Stimulated activated CD8-positive, alpha-beta memory T cell treated with anti-CD3 and anti-CD28 coated beads, Interleukin-15, amount 100 ng/mL, for 4 hours (primary cell): ENCODE results near the gene STK32C.
"Not testable (repeated sequence)": the region's sequence is repeated elsewhere in the genome, so short reads cannot be mapped to it uniquely, and the experiment has no call there.

Experiments used
- DNase-seq, 2 donors: peaks; one replicate each; pipeline ENCODE4 v3.0.0-alpha.2; 2020; ENCODE audit warnings: low read depth in 2 of 2

The STK32C gene

DNA sequence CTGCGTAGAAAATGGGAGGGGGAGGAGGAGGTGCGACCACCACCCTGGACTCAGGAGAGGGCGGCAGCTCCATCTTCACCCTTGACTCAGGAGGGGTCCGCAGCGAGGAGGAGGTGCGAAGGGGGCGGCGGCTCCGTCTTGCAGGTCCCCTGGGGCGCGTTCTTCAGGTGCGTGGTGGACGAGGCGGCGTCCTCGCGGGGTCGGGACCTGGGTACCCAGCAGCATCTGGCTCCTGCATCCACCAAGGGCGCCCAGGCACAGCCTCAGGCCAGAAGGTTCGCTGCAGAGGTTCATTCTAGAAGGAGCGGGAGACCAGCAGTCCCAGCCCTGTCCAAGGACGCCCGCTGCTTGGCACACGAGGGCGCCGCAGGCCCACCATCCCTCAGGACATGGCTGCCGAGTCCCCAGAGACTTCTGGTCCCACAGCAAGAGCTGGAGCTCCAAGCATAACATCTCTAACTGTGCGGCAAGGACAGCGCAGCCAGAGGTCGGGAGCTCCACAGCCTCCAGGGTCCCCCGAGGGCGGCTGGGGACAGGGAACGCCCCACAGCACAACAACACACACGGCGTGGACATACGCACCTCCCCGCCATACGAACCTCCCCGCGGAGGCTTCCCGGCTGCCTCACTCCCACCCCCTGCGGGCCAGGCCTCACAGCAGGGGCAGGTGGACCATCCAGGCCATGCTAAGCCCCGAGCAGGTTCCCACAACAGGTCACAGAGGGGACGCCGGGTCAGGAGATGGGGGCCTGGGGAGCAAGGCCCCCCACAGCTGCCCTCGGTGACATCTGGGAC is 137.8 kb downstream of the STK32C start:
- DNase-seq = no peak

DNA sequence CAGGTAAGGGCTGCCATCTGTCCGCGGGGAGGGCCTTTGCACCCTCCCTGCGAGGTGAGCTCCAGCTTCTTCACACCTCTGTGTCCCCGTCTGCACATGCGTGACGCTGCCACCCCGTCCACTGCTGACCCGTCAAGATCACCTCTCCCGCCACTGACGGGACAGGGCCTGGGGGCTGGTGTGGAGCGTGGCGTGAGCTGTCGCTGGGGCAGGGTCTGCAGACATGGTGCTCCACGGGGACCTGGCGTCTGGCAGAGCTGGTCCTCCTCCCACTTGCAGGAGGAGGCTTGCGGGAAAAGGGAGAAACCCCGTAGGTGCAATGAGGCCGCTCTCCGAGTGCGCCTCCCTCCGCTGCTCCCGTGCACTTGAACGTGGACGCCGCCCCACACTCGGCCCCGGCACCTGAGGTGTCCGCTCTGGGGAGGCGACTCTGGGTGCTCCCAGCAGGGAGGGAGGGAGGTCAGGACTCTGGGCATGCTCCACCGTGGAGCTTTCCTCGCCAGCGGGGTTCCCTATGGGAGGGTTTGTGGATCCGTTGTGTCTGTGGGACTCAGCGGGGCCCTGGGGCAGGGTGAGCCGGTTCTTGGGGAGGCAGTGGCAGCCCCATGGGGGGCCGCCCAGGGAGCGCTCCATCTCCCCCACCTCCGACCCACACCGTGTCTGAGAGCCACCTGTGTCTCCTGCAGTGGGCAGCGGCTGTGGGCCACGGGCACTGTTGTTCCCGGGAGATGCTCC is 138.6 kb downstream of the STK32C start:
- DNase-seq = no peak

DNA sequence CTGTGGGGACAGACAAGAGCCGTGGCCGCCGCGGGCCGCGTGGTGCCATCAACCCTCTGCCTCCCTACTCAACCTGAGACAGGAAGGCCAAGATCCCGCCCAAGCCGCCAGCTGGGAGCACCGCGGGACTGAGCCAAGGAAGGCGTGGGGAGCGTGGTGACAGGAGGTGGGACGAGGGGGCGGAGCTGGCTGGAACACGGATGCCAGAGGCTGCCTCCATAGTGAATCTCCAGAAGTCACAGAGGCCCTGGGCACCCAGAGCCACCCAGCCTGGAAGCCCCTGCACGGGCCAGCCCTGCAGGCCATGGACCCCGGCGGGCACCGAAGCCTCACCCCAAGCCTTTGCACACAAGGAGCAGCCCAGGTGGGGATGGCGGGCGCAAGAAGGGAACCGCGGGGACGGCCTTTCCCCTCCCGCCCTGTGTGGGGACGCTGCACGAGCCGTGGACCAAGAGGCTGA is 139.1 kb downstream of the STK32C start:
- DNase-seq = no peak

DNA sequence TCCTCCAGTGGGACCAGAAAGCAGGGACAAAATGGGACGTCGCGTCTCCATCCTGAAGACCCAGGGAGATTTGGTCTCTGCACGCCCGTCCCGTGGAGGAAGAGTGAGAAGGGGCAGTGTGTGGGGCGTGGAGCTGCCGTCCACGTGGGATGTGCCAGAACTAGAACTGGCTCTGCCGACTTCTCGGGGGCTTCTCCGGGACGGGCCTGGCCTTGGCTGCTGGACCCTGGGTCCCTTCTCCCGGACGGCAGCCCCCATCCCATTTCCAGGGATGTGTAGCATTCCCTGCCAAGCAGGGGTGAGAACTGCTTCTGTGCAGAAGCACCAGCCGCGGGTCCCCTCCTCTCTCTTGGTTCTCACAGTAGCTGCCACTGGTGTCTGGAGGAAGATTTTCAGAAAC is 139.8 kb downstream of the STK32C start:
- no peak for DNase-seq

DNA sequence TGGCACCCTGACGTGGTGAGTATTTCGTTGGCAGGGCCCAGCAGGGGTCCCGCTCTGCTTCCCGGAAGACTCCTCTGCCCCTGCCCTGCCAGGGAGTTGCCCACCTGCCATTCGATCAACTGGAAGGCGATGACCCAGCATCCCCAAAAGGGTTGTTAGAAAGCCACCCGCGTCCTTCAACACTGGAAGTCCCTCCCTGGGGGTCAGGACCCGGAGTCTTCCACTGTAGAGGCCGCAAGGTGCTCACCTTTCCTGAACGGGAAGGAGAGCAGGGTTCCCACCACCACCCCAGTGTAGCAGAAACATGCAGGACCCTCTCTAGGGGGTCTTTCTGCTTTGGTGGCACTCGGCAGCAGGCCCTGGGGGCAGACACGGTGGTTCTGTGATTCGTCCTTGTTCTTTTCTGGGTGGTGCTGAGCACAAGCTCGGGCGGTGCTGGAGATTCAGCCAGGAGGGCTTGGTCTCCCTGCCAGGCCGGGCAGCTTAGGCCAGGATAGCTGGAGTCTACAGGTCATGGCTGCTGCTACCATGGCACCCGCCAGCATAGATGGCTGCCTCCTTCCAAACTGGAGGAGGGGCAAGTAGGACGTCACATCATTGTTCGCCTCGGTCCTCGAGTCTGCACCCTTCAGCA is 140.6 kb downstream of the STK32C start:
- no peak for DNase-seq

DNA sequence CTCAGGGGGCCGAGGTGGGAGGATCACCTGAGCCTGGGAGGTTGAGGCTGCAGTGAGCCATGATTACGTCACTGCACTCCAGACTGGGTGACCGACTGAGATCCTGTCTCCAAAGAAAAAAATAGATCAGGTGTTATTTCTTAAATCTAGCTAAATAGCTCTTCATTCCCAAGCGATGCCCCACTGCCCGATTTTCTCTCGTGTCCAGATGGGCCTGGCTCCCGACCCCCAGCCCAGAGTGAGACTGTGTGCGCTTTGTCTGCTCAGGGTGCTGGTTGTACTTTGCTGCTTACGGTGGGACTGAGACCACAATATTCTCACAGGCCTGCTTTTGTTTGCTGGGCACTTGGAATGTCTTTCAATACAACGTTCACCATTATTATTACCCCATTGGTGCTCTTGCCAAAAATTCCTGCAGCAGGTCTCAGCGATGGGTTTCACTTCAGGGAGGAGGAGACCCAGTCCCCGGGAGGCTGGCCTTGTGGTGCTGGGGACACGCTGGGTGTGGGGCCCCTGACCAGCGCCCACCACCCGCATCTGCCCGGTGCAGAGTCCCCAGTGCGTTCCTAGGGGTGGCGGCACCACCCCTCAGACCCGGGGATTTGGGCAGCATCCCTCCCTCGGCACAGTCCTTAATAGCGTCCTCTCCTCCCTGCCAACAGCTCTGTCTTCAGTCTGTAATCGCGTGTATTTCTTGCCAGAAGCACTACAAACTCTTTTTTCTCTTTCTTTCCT is 141.4 kb downstream of the STK32C start:
- DNase-seq = no peak

DNA sequence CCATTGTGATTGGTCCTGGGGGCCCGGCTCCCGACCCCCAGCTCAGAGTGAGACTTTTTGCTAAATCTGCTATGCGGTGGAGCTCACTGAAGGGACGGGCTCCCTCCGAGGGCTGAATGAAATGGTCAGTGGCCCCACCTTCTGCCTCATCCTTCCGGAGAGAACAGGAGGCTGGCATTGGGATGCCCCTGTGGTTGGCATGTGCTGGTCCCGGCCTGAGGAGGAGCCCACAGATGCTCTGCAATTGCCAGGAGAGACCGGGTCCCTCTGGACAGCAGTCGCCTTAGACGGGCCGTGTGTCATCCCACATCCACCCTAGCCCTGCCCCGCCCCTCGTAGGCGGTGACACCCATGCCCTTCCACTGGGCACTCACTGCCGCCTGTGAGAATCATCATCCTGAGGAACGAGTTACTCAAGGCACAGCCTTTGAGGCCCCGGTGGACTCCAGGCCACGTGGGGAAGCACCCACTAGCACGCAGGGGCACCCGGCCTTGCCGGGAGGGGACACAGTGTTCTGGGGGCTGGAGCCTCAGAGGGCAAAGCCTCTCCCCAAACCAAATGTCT is 142.3 kb downstream of the STK32C start:
- no peak for DNase-seq

DNA sequence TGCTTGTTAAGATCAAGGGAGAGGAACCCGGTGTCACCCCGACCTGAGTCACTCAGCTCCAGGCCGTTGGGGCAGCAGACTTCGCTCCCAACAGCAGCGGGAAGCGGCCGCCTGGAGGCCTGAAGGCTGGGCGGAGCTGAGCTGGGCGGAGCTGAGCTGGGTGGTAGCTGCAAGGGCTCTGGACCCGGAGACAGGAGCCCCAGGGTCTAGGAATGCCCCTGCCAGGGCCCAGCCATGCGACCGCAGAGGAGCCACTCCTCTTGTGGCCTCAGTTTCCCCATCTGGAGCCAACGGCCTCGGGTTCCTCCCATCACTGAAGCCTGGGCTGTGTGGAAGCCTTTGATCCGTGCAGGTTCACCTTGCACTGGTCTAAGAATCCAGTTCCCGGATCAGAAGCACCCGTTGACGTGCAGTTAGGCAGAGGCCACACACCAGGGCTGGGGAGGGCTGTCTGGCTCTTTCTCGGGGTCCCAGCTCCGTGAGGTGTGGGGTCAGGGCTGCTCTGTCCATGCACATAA is 142.9 kb downstream of the STK32C start:
- no peak for DNase-seq

DNA sequence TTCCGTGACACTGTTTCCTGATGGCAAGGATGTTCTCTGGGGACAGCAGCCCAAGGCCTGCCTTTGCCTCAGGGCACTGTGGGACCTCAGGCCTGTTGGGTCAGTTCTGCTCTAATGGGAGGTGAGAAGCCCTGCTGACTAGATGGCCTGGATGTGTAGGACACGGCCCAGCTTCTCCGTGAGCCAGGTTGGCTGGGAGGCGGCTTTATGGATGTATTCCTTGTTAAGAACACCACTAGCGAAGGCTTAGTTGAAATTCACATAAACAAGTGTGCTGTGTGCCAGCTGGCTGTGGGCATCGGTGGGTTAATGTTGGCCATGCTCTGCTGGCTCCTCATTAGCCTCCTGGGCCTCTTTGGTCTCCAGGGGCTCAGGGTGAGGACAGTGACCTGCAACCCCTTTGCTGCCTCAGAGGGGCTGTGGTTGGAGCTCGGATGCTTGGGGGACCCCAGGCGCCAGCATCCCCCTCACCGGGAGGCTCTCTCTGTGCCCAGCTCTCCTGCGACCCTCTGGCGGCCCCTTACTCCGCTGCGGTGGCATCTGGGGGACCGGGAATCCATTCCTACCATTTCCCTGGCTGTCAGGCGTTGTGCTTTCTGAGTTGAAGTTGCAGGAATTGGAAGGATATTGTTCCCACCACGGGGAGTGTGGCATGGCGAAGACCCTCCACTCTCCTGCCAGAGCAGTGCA is 143.8 kb downstream of the STK32C start:
- DNase-seq = no peak

DNA sequence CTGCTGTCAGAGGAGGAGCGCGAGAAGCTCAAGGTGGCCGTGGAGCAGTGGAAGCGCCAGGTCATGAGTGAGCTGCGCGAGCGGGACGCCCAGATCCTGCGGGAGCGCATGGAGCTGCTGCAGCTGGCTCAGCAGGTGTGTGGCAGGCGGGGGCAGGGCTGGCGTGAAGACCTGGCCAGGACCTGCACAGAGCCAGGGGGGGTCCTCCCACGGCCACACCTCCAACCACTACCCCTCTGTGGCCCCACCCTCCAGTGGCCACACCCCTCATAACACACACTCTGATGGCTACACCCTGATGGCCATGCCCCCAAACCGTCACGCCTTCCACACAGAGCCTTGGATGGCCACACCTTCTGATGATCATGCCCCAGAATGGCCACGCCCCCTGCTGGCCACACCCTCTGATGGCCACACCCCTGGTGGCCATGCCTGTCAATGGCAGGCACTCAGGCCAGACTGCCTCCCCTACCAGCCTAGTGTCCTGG is 144.4 kb downstream of the STK32C start:
- DNase-seq = no peak

DNA sequence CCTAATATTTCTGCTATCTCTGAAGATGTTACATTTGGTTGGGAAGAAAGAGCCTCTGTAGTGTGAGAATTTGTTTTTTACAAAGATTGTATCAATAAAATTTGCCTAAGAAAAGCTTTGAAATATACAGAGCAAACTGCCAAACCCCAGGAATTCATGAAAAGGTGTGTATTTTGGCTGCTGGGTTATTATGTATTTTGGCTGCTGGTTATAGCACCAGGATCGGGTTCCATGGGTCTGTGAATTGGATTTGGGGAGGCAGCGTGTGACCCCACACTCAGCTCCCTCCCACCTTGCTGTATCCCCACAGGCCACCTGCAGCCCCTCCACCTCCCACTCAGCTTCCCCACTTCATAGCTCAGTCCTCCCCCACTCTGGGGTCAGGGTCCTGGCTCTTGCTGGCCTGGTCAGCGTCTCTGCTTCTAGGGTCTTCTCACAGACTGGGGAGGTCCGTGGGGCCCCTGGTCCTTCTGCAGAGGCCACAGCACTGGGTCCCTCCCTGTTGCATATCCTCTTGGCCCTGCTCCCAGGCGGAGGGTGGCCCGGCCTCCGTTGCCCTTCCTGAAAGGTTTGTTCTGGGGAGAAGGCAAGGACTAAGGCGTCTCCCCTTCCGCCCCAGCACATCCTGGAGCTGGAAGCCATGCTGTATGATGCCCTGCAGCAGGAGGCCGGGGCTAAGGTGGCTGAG is 145.0 kb downstream of the STK32C start:
- no peak for DNase-seq

DNA sequence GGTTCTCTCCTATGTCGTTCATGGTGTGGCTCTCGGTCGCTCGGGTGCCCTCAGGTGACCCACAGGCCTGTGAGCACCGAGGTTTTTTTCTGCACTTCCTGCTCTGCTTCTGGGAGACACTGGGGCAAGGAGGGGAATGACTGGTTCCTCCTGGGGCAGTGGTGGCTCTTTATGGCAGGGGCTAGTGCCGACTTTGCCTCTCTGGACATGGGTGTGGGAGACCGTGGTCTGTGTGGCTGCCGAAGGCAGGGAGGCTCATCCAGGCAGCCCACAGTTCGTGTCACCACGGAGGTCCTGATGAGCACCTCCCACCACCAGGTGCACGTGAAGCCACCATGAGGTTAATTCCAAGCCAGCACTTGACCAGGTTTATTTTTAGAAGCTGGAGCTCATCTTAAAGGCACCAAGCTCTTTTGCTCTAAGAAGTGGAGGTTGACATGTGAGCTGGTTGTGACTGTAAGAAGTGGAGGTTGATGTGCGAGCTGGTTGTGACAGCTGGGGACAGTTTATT is 145.7 kb downstream of the STK32C start:
- DNase-seq = no peak

DNA sequence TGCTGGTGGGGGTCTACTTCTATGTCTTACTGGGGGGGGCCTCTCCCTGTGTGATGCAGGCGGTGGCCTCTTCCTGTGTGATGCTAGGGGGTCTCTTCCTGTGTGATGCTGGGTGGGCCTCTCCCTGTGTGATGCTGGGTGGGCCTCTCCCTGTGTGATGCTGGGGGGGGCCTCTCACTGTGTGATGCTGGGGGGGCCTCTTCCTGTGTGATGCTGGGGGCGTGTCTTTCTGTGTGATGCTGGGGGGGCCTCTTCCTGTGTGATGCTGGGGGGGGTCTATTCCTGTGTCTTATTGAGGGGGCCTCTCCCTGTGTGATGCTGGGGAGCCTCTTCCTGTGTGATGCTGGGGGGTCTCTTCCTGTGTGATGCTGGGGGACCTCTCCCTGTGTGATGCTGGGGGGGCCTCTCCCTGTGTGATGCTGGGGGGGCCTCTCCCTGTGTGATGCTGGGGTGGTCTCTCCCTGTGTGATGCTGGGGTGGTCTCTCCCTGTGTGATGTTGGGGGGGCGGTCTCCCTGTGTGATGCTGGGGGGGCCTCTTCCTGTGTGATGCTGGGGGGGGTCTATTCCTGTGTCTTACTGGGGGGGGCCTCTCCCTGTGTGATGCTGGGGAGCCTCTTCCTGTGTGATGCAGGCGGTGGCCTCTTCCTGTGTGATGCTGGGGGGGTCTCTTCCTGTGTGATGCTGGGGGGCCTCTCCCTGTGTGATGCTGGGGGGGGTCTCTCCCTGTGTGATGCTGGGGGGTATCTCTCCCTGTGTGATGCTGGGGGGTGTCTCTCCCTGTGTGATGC is 146.7 kb downstream of the STK32C start:
- not testable (repeated sequence) for DNase-seq

DNA sequence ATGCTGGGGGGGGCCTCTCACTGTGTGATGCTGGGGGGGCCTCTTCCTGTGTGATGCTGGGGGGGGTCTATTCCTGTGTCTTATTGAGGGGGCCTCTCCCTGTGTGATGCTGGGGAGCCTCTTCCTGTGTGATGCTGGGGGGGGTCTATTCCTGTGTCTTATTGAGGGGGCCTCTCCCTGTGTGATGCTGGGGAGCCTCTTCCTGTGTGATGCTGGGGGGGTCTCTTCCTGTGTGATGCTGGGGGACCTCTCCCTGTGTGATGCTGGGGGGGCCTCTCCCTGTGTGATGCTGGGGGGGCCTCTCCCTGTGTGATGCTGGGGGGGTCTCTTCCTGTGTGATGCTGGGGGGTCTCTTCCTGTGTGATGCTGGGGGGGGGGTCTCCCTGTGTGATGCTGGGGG is 147.5 kb downstream of the STK32C start:
- not testable (repeated sequence) for DNase-seq

DNA sequence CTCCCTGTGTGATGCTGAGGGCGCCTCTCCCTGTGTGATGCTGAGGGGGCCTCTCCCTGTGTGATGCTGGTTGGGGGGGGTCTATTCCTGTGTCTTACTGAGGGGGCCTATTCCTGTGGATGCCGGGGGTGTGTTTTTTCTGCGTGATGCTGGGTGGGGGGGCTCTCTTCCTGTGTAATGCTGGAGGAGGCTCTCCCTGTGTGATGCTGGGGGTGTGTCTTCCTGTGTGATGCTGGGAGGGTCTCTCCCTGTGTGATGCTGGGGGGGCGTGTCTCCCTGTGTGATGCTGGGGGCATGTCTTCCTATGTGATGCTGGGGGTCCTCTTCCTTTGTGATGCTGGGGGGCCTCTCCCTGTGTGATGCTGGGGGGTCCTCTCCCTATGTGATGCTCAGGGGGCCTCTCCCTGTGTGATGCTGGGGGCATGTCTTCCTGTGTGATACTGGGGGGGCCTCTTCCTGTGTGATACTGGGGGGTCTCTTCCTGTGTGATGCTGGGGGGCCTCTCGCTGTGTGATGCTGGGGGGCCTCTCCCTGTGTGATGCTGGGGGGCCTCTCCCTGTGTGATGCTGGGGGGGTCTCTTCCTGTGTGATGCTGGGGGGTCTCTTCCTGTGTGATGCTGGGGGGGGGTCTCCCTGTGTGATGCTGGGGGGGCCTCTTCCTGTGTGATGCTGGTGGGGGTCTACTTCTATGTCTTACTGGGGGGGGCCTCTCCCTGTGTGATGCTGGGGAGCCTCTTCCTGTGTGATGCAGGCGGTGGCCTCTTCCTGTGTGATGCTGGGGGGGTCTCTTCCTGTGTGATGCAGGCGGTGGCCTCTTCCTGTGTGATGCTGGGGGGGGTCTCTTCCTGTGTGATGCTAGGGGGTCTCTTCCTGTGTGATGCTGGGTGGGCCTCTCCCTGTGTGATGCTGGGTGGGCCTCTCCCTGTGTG is 148.2 kb downstream of the STK32C start:
- not testable (repeated sequence) for DNase-seq

DNA sequence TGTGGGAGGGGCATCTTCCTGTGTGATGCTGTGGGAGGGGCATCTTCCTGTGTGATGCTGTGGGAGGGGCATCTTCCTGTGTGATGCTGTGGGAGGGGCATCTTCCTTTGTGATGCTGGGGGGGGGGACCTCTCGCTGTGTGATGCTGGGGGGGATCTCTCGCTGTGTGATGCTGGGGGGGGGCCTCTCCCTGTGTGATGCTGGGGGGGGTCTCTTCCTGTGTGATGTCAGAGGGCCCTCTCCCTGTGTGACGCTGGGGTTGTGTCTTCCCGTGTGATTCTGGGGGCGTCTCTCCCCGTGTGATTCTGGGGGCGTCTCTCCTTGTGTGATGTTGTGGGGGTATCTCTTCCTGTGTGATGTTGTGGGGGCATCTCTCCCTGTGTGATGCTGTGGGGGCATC is 148.9 kb downstream of the STK32C start:
- no peak for DNase-seq

DNA sequence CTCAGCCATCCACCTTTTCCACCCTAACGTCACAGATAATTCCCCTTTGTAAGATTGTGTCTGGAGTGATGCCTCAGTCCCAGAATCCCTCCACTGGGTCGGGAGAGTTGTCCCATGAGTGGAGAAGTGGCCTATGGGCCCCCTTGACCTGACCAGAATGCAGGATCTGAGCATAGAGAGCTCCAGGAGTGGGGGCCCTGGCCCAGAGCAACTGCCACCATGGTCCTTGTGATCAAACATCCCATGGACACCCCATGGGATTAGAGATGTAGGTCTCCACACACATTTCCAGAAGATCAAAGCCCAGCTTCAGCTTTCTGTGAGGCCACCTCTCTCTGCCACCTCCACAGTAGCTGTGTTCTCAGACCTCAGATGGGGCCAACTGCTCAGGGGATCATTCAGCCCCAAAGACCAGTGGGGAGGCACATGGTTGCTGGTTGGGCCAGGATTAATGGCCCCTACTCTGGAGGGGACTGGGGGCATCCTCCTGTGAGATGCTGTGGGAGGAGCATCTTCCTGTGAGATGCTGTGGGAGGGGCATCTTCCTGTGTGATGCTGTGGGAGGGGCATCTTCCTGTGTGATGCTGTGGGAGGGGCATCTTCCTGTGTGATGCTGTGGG is 149.5 kb downstream of the STK32C start:
- no peak for DNase-seq
